ENCODE data around the gene SMIM3. TPM values are rescaled to one million over a fixed set of nuclear protein-coding genes. Genes with fewer than 3 reads are reported as not detected.

The SMIM3 gene
- total RNA-seq, 1 experiment from 2014 or later, result 8.4 TPM

Other genes starting within 250 kb of the SMIM3 start
- 1.1 and 1.2 TPM in 2 replicates for gene SYNPO, start 138.1 kb upstream of the SMIM3 start, total RNA-seq (2014; rRNA removed; shearing (Covaris generic); ENCODE audit: low replicate concordance)
- gene MYOZ3, start 117.5 kb upstream of the SMIM3 start, total RNA-seq (2014; rRNA removed; shearing (Covaris generic); ENCODE audit: low replicate concordance), result not detected in 2 replicates
- 21.7 and 23.7 TPM in 2 replicates for gene RBM22, start 77.7 kb upstream of the SMIM3 start, total RNA-seq (2014; rRNA removed; shearing (Covaris generic); ENCODE audit: low replicate concordance)
- gene DCTN4, start 19.7 kb upstream of the SMIM3 start, total RNA-seq (2014; rRNA removed; shearing (Covaris generic); ENCODE audit: low replicate concordance), result 18.2 and 20.7 TPM in 2 replicates
- not detected in 2 replicates for gene IRGM, start 67.8 kb downstream of the SMIM3 start, total RNA-seq (2014; rRNA removed; shearing (Covaris generic); ENCODE audit: low replicate concordance)
- gene ZNF300, start 126.2 kb downstream of the SMIM3 start, total RNA-seq (2014; rRNA removed; shearing (Covaris generic); ENCODE audit: low replicate concordance), result 0.61 and 2.4 TPM in 2 replicates
- gene GPX3, start 241.8 kb downstream of the SMIM3 start, total RNA-seq (2014; rRNA removed; shearing (Covaris generic); ENCODE audit: low replicate concordance), result 80.4 and 92.6 TPM in 2 replicates

Measured in Caki2 (cell line).